Neutrophil (primary cell): ENCODE results near the gene FHOD3.

Experiments
- H3K27ac ChIP-seq: fragments of 200-600 bp; sonication (generic); 2 replicates; pipeline ENCODE4 v1.5.1; 2016; ENCODE audit warnings: mild to moderate bottlenecking, moderate library complexity
- H3K27me3 ChIP-seq: fragments of 200-600 bp; sonication (generic); 2 replicates; pipeline ENCODE4 v1.6.0; 2016; ENCODE audit warnings: mild to moderate bottlenecking
- H3K36me3 ChIP-seq: fragments of 200-600 bp; sonication (generic); 2 replicates; pipeline ENCODE4 v1.5.1; 2017
- H3K4me1 ChIP-seq, 2 experiments: fragments of 200-600 bp in 1 of 2; sonication (generic) in 1 of 2; 1 replicate in 1 of 2; 2 replicates in 1 of 2; pipeline versions ENCODE4 v1.5.1 to v1.6.1; 2013 to 2016; ENCODE audit warnings: low read depth in 1 of 2, low read length in 1 of 2, mild to moderate bottlenecking in 1 of 2, moderate library complexity in 1 of 2; ENCODE audit not compliant: control insufficient read depth in 1 of 2, insufficient read depth in 1 of 2
- H3K4me3 ChIP-seq, 2 experiments: fragments of 200-600 bp in 1 of 2; sonication (generic) in 1 of 2; 1 replicate in 1 of 2; 2 replicates in 1 of 2; pipeline ENCODE4 v1.5.1; 2013 to 2016; ENCODE audit warnings: low read depth in 1 of 2, low read length in 1 of 2, mild to moderate bottlenecking in 1 of 2, moderate library complexity in 1 of 2
- H3K9me3 ChIP-seq: fragments of 200-600 bp; sonication (generic); 2 replicates; pipeline ENCODE4 v1.5.1; 2016
- CTCF ChIP-seq: fragments of 200-600 bp; sonication (generic); IDR thresholded peaks from 2 replicates; pipeline ENCODE4 v1.5.1; 2016; ENCODE audit warnings: antibody characterized with exemption

FHOD3 gene

DNA sequence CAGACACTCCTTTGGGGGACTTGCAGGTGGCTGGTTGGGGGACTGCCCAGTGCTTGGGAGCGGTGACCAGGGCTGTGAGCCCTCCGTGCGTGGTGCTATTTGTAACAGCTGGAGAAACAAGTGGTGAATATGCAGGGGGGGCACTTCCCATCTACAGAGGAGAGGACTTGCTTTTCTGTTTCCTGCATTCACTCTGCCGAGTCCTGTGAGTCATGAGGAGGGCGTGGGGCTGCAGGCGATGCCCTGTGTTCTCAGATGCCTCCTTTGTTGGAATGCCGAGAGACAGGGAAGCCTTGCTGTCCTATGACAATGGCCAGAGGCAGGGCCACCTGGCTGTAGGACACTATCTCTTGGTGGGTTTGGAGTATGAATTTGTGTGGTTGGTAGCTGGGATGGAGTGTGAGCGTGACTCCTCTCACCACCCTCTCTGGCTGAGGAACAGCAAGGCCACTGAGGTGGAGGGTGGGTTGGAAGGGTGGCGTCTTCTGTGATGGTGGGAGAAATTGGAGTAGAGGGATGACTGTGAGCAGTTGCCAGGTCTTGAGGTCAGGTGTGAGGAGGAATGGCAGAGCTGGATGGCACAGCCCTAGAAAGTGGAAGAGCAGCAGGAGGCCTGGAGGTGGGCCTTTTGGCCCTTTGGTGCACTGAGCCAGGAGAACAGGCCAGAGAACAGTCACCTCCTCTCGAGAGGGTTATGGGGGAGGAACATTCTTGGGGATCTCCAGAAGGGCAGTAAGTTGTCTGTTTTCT lies 24.3 kb downstream of the FHOD3 start:
- H3K4me1 ChIP-seq, result no peaks in the 10 kb centered on the region
- no peak for TF ChIP-seq CTCF
- H3K4me3 ChIP-seq, result no peak overlapping the region
- no peaks in the 10 kb centered on the region for H3K9me3 ChIP-seq
- no peaks in the 10 kb centered on the region for H3K36me3 ChIP-seq
- peaks cover 26% of the 10 kb centered on the region for H3K27me3 ChIP-seq
- no peak overlapping the region for H3K27ac ChIP-seq

DNA sequence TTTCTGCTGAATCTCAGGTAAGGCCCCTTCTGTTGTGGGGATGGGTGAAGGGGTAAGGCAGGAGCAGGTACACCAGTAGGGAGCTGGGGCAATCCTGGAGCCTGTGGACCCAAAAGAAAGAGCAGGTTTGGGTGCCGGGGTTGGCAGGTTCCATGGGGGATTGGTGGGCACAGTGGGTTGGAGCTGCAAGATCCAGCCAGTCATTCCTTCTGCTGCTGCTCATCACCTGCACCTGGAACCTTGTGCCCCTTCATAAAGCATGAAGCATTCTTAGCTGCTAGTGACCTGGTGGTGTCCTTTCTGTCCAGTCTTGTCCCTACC lies 24.9 kb downstream of the FHOD3 start:
- Histone ChIP-seq H3K27me3 (peaks cover 26% of the 10 kb centered on the region), H3K4me3 (no peak overlapping the region), H3K27ac (no peak overlapping the region), H3K9me3 (no peaks in the 10 kb centered on the region), H3K36me3 (no peaks in the 10 kb centered on the region), H3K4me1 (no peaks in the 10 kb centered on the region)
- no peak for TF ChIP-seq CTCF

DNA sequence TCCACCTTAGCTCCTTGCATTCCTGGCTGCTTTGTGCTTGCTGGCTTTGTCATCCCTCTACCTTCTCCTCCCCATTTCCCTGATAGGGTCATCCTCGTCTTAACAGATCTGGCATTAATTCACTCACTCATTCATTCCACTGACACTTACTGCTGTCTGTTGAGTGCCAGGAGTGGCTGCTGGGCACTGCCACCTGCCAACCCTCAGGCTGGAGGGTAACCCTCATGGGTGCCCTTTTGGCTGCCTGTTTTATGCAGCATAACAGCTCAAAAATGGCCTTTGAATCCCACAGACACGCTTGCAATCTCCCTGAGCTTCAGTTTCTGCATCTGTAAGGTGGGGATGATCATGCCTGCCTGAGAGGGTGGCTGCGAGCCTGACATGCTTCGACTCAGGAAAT lies 25.2 kb downstream of the FHOD3 start:
- no peak overlapping the region for H3K4me3 ChIP-seq
- H3K27ac ChIP-seq, result no peak overlapping the region
- H3K27me3 ChIP-seq, result peaks cover 26% of the 10 kb centered on the region
- no peak for TF ChIP-seq CTCF
- no peaks in the 10 kb centered on the region for H3K36me3 ChIP-seq
- H3K9me3 ChIP-seq, result no peaks in the 10 kb centered on the region
- no peaks in the 10 kb centered on the region for H3K4me1 ChIP-seq

- Histone ChIP-seq H3K27me3 (peaks cover 29% of the 10 kb centered on the region), H3K36me3 (no peaks in the 10 kb centered on the region), H3K9me3 (no peaks in the 10 kb centered on the region), H3K4me1 (no peaks in the 10 kb centered on the region), H3K27ac (no peak overlapping the region), H3K4me3 (no peak overlapping the region)
- no peak for TF ChIP-seq CTCF
Observed at GRCh38 chr18:36323421-36323820, 25.9 kb downstream of the FHOD3 start.

GRCh38 chr18:36325846-36326245 lies 28.3 kb downstream of the FHOD3 start:
- H3K36me3 ChIP-seq, result no peaks in the 10 kb centered on the region
- no peaks in the 10 kb centered on the region for H3K4me1 ChIP-seq
- no peak overlapping the region for H3K27ac ChIP-seq
- no peak for TF ChIP-seq CTCF
- no peaks in the 10 kb centered on the region for H3K9me3 ChIP-seq
- peaks cover 29% of the 10 kb centered on the region for H3K27me3 ChIP-seq
- no peak overlapping the region for H3K4me3 ChIP-seq
